MCF 10A (cell line): ENCODE data around the gene FN3K. TPM values are rescaled to one million over a fixed set of nuclear protein-coding genes. Genes with fewer than 3 reads are reported as not detected.
"Not testable (repeated sequence)": the region's sequence is repeated elsewhere in the genome, so short reads cannot be mapped to it uniquely, and the experiment has no call there.

Experiments
- BruUV-seq: library from RNA; stranded (reverse); fragments of 400-500 nt; replicated peaks from 2 replicates; lab custom pipeline; 2021; lab: Mats Ljungman, UMichigan
- CTCF ChIA-PET: fragments of 300-600 bp; sonication (Branson Sonifier 250); formaldehyde crosslinking; extraction: SDS; loops from one replicate; lab custom pipeline; 2021; ENCODE audit warnings: antibody characterized with exemption, inconsistent platforms; lab: Yijun Ruan, JAX
- POLR2A ChIA-PET: fragments of 300-600, 350-650 bp; sonication (Branson Sonifier 250); formaldehyde crosslinking; extraction: SDS; loops from one replicate; lab custom pipeline; 2020; ENCODE audit warnings: antibody characterized with exemption, inconsistent platforms; lab: Yijun Ruan, JAX
- DNase-seq: peaks from one replicate; pipeline ENCODE4 v3.0.0-alpha.2; 2018; ENCODE audit not compliant: unreplicated experiment
- H3K27ac Mint-ChIP-seq: one replicate; pipeline ENCODE4 v1.8.0; 2022; ENCODE audit warnings: mild to moderate bottlenecking, low read depth, mixed read lengths; ENCODE audit not compliant: unreplicated experiment
- H3K27me3 Mint-ChIP-seq: one replicate; pipeline ENCODE4 v1.8.0; 2022; ENCODE audit warnings: mixed read lengths; ENCODE audit not compliant: insufficient read depth, unreplicated experiment
- H3K36me3 Mint-ChIP-seq: one replicate; pipeline ENCODE4 v1.8.0; 2022; ENCODE audit warnings: mild to moderate bottlenecking, moderate library complexity, mixed read lengths; ENCODE audit not compliant: insufficient read depth, unreplicated experiment
- H3K4me1 Mint-ChIP-seq: one replicate; pipeline ENCODE4 v1.8.0; 2022; ENCODE audit warnings: mixed read lengths; ENCODE audit not compliant: insufficient read depth, unreplicated experiment
- H3K4me3 Mint-ChIP-seq: one replicate; pipeline ENCODE4 v1.8.0; 2022; ENCODE audit warnings: mild to moderate bottlenecking, moderate library complexity, mixed read lengths; ENCODE audit not compliant: unreplicated experiment
- H3K9me3 Mint-ChIP-seq: one replicate; pipeline ENCODE4 v1.8.0; 2022; ENCODE audit warnings: mixed read lengths; ENCODE audit not compliant: unreplicated experiment
- CTCF ChIP-seq: fragments of 200-600 bp; IDR thresholded peaks from one replicate; pipeline ENCODE4 v1.8.0; 2022; ENCODE audit warnings: antibody characterized with exemption, mild to moderate bottlenecking; ENCODE audit not compliant: unreplicated experiment
- intact Hi-C: fragments of 100-400 bp; cut with micrococcal nuclease; formaldehyde crosslinking; loops from 2 replicates; pipeline ENCODE4 v1.14.1; 2022
- total RNA-seq: library from RNA; stranded (reverse); gene quantifications from 2 replicates; pipeline ENCODE4 v1.2.3, GENCODE V29; 2022

FN3K gene
- total RNA-seq, 1 experiment from 2014 or later = 1.3 TPM

GRCh38 chr17:82743344-82744219 is 8.2 kb downstream of the FN3K start:
- ChIA-PET POLR2A (interaction anchor here (0.6 to 0.7 kb wide), 2 partner anchors 22 to 42 kb away, joined by 3 read pairs; no protein-coding TSS in a partner anchor), CTCF (no interaction called here)
- H3K4me1 Mint-ChIP-seq = no peaks in the 10 kb centered on the region
- peaks cover 8% of the 10 kb centered on the region for H3K36me3 Mint-ChIP-seq
- no peak overlapping the region for H3K4me3 Mint-ChIP-seq
- no TSS peak for BruUV-seq
- TF ChIP-seq CTCF = no peak
- H3K27me3 Mint-ChIP-seq = no peaks in the 10 kb centered on the region
- H3K9me3 Mint-ChIP-seq = no peaks in the 10 kb centered on the region
- DNase-seq = no peak
- intact Hi-C loops = no loop called here
- no peak overlapping the region for H3K27ac Mint-ChIP-seq

GRCh38 chr17:82744736-82745135 is 9.3 kb downstream of the FN3K start:
- CTCF ChIA-PET, H3K4me1 Mint-ChIP-seq: not testable (repeated sequence)

DNA sequence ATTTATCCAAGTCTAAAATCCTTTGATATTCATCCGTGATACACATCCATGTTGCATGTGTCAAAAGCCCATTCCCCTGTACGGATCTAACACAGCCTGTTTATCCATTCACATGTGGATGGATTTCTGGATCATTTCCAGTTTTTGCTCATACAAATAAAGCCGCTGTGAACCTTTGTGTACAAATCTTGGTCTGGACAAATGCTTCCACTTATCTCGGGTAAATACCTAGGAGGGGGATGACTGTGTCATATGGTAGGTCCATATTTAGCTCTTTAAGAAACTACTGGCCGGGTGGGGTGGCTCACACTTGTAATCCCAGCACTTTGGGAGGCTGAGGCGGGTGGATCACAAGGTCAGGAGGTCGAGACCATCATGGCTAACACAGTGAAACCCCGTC is 10.1 kb downstream of the FN3K start:
- TF ChIP-seq CTCF = no peak
- ChIA-PET CTCF (no interaction called here), POLR2A (no interaction called here)
- no peak for DNase-seq
- Mint-ChIP-seq H3K9me3 (no peaks in the 10 kb centered on the region), H3K4me3 (no peak overlapping the region), H3K4me1 (no peaks in the 10 kb centered on the region), H3K36me3 (peaks cover 4% of the 10 kb centered on the region), H3K27me3 (no peaks in the 10 kb centered on the region), H3K27ac (no peak overlapping the region)
- intact Hi-C loops = no loop called here
- no TSS peak for BruUV-seq

More at GRCh38 chr17:82744736-82745135, 9.3 kb downstream of the FN3K start:
- POLR2A ChIA-PET, BruUV-seq, H3K4me3 Mint-ChIP-seq, intact Hi-C loops, H3K9me3 Mint-ChIP-seq, H3K27ac Mint-ChIP-seq, H3K36me3 Mint-ChIP-seq, DNase-seq, H3K27me3 Mint-ChIP-seq: not testable (repeated sequence)

DNA sequence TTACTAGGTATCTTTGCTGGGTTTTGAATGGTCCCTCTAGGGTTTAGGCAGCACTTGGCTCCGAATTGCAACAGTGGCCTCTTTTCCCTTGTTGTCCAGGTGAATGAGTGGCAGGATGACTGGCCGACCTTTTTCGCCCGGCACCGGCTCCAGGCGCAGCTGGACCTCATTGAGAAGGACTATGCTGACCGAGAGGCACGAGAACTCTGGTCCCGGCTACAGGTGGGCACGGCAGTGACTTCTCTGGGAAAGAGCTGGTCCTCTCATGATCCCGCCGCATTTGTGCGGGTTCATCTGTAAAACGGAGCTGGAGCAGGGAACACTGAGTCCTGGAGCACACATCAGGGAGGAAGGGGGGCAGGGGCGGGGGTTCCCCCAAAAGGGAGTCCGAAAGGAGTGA is 13.3 kb downstream of the FN3K start:
- H3K9me3 Mint-ChIP-seq = no peaks in the 10 kb centered on the region
- H3K27ac Mint-ChIP-seq = no peak overlapping the region
- H3K4me1 Mint-ChIP-seq = no peaks in the 10 kb centered on the region
- ChIA-PET CTCF (no interaction called here), POLR2A (no interaction called here)
- no peak overlapping the region for H3K4me3 Mint-ChIP-seq
- no peak for DNase-seq
- no peaks in the 10 kb centered on the region for H3K27me3 Mint-ChIP-seq
- TF ChIP-seq CTCF = no peak
- no TSS peak for BruUV-seq
- H3K36me3 Mint-ChIP-seq = peaks cover 4% of the 10 kb centered on the region
- intact Hi-C loops = no loop called here
